ENCODE results near the gene FXYD6.

FXYD6 gene

GRCh38 chr11:117906710-117907109 lies 30.3 kb upstream of the FXYD6 start:
- DNase-seq (ENCODE audit: low read depth in 1 of 2, low spot score in 1 of 2): no peak
- Histone ChIP-seq H3K27me3 (ENCODE audit: insufficient read depth, poor library complexity, severe bottlenecking) (peaks cover 3% of the 10 kb centered on the region), H3K4me3 (replicated peaks; ENCODE audit: insufficient read depth, low read length) (no peak overlapping the region), H3K27ac (replicated peaks) (no peak overlapping the region)
- no peak for TF ChIP-seq GABPA (IDR thresholded peaks at IDR 0.05; ENCODE audit: low read depth)

GRCh38 chr11:117906126-117906525 lies 29.7 kb upstream of the FXYD6 start:
- H3K27ac ChIP-seq (replicated peaks): no peak overlapping the region
- peaks cover 3% of the 10 kb centered on the region for H3K27me3 ChIP-seq (ENCODE audit: insufficient read depth, poor library complexity, severe bottlenecking)
- TF ChIP-seq CTCF (IDR thresholded peaks at IDR 0.05; ENCODE audit: insufficient read depth, low read length) (no peak), GABPA (IDR thresholded peaks at IDR 0.05; ENCODE audit: low read depth) (no peak), SPI1 (IDR thresholded peaks at IDR 0.05; ENCODE audit: borderline replicate concordance, low read depth) (no peak), REST (IDR thresholded peaks at IDR 0.05; ENCODE audit: insufficient replicate concordance, low read depth) (no peak), POLR2AphosphoS5 (IDR thresholded peaks at IDR 0.05; ENCODE audit: low read depth) (no peak)
- no peak overlapping the region for H3K4me3 ChIP-seq (replicated peaks; ENCODE audit: insufficient read depth, low read length)
- no peak for DNase-seq (ENCODE audit: low read depth in 1 of 2, low spot score in 1 of 2)

DNA sequence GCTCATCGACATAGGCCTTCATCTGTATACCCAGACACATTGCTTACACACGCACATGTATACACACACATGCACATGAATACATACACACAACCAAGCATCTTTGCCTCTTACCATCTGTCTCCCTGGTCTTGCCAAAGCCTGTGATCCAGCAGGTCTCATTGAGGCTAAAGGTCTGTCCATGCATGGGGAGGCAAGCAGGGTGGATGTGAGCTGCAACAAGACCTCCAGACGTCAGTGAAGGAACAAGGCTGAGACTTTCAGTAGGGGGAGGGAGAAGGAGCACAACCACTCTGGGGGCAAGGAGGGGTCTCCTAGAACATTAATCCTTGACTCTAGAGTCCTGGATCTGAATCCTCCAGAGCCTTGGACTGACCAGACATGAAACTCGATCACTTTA lies 29.1 kb upstream of the FXYD6 start:
- Histone ChIP-seq H3K4me3 (replicated peaks; ENCODE audit: insufficient read depth, low read length) (no peak overlapping the region), H3K27me3 (ENCODE audit: insufficient read depth, poor library complexity, severe bottlenecking) (no peaks in the 10 kb centered on the region), H3K27ac (replicated peaks) (no peak overlapping the region)
- TF ChIP-seq POLR2AphosphoS5 (IDR thresholded peaks at IDR 0.05; ENCODE audit: low read depth) (no peak), GABPA (IDR thresholded peaks at IDR 0.05; ENCODE audit: low read depth) (no peak), CTCF (IDR thresholded peaks at IDR 0.05; ENCODE audit: insufficient read depth, low read length) (no peak), REST (IDR thresholded peaks at IDR 0.05; ENCODE audit: insufficient replicate concordance, low read depth) (no peak), SPI1 (IDR thresholded peaks at IDR 0.05; ENCODE audit: borderline replicate concordance, low read depth) (no peak)
- DNase-seq (ENCODE audit: low read depth in 1 of 2, low spot score in 1 of 2): no peak

DNA sequence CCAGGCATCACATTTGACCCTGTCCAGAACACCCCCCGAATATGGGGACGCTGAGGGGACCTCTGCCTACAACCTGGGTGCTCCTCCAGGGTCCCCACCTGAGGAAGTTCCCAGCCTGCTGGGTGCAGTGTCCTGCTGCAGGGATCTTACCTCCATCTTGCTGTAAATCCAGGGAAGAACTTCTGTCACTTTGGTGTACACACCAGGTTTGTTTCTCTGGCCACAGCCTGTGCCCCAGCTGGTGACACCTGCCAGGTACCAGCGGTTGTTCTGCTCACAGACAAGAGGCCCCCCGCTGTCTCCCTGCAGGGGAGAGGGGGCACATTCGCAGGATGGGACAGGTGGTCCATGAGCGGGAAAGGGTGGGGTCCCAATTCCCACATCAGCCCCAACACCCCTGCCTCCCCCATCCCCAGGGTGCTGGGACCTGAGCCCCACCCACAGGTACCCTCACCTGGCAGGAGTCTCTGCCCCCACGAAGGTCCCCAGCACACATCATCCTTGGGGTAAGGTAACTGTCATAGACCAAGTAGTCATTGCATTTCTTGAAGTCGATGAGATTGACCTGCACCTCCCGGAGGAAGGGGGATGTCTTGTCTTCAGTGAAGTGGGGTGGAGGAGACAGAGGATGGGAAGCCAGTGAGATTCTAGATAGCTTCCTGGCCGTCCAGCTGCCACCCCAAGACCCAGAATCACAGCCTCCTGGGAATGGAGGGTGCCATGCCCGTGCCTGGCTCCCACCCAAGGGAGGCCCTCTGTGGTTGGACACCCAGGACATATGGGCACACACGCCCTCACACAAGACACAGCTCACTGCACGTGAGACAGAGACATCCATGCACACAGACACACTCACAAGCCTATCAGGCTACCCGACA lies 27.3 kb upstream of the FXYD6 start:
- Histone ChIP-seq H3K27ac (replicated peaks) (no peak overlapping the region), H3K4me3 (replicated peaks; ENCODE audit: insufficient read depth, low read length) (no peak overlapping the region), H3K27me3 (ENCODE audit: insufficient read depth, poor library complexity, severe bottlenecking) (no peaks in the 10 kb centered on the region)
- TF ChIP-seq POLR2AphosphoS5 (IDR thresholded peaks at IDR 0.05; ENCODE audit: low read depth) (no peak), CTCF (IDR thresholded peaks at IDR 0.05; ENCODE audit: insufficient read depth, low read length) (no peak), SPI1 (IDR thresholded peaks at IDR 0.05; ENCODE audit: borderline replicate concordance, low read depth) (no peak), REST (IDR thresholded peaks at IDR 0.05; ENCODE audit: insufficient replicate concordance, low read depth) (no peak), GABPA (IDR thresholded peaks at IDR 0.05; ENCODE audit: low read depth) (no peak)
- no peak for DNase-seq (ENCODE audit: low read depth in 1 of 2, low spot score in 1 of 2)
